Activated CD4-positive, alpha-beta T cell treated with anti-CD3 and anti-CD28 coated beads, Interleukin-10, Interleukin-2, amounts not matched to agents 100 ng/mL and 50 ng/mL, durations not matched to agents 16 hours and 8 hours (primary cell): ENCODE data around the gene PRRT1B.
A peak's percentile ranks its signal among the peaks of the same experiment; 100 is the strongest.

Experiments
- DNase-seq: peaks from one replicate; pipeline ENCODE4 v3.0.0-alpha.2; 2020

The PRRT1B gene

GRCh38 chr9:131582466-131583336, 37.4 kb downstream of the PRRT1B start:
- DNase-seq: no peak

- DNase-seq: no peak
These were observed 38.0 kb downstream of the PRRT1B start for GRCh38 chr9:131583337-131583645.

DNA sequence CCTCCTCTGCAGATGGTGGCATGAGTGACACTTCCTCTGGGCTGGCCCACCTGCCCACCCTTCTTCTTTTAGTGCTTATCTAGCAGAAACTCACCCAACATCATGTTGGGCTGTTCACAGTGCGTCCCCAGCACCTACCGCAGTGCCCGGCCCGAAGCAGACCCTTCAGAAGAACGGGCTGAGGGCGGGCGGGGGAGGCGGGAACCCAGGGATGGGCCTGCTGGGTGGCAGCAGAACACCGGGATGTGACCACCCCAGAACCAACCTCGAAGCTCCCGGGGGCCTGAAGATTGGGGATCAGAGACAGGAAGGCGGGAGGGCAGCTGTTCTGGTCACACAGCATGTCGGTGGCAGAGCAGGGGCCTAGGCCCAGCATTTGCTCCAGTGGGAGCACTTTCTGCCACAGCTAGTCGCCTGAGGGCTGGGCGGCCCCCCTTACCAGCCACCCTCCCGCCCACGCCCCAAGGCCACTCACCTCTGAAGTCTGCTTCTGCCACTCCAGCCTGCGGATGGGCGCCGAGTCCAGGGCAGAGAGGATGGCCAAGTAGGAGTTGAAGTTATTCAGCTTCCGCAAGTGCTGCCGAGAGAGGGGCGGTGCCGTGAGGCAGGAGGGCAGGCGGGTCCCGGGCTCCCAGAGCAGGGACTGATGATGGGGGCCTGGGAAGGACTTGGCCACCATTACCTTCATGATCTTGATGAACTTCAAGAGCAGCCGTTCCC, 38.7 kb downstream of the PRRT1B start:
- DNase-seq: no peak

DNA sequence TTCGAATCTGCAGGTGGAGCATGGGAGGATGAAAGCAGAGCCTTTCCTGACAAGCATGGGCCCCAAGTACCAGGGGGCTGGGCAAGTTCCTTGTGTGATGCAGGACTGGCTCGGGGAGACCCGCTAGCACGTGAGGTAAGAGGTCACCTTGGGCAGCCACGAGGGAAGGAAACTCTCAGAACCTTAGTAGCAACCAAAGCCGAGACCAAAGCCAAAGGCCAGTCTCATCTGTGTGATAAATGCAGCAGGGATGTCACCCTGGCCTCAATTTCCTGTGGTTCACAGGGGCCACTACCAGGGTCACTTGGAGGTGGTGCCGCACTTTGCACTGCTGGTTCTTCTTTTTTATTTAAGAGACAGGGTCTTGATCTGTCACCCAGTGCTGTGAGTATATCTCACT, 39.5 kb downstream of the PRRT1B start:
- peak; percentile 21 for DNase-seq

DNA sequence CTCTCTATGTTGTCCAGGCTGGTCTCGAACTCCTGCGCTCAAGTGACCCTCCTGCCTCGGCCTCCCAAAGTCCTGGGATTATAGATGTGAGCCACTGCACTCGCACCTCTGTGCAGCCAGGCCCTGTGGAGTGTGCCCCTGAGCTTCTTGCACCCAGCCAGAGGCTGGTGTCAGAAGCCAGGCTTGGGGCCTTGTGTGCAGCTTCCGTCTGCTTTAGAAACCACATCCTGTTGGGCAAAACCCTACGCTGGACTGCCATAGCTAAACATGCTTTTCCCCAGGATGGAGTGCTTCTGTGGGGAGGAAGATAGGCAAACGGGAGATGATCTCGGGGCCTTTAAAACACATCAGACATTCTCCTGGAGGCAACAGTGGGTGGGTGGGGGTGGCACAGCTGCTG, 40.1 kb downstream of the PRRT1B start:
- peak; percentile 83 for DNase-seq

DNA sequence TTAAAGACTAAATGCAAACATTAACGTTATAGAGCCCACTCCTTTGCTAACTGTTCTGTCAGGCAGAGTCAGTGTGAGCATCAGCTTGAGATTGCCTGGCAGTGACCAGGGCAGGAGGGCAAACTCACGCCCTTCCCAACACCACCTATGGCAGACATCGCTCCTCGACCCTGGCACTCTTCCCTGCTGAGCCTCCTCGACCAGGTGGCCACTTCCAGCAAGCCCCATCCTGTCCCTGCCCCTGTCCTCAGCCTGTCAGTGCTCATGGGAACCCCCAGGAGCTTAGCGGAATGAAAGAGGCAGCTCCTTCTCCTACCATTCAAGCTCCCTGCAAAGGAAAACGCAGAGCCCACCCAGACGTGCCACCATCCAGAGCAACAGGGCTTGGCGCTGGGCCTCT, 42.0 kb downstream of the PRRT1B start:
- no peak for DNase-seq

DNA sequence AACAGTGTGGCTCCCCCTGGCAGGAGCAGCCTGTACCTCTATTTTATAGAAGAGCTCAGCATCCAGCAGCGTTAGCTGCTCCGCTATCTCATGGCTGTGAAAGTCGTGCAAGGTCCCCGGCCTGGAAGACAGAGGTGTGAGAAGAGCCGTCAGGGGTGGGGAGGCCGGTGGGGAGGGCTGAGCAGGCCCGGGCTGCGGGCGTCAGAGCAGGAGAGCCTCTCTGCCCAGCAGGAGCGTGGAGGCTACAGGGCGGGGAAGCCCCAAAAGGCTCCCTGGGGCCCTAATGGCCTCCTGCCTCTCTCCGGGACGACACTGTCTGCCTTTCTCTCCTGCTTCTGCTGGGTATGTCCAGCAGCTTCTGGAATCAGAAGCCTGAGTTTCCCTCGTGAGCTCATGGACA, 42.6 kb downstream of the PRRT1B start:
- no peak for DNase-seq

- no peak for DNase-seq
These were observed 43.1 kb downstream of the PRRT1B start for GRCh38 chr9:131588396-131588795.

- no peak for DNase-seq
These were observed 43.9 kb downstream of the PRRT1B start for GRCh38 chr9:131589124-131589711.

GRCh38 chr9:131589993-131590392, 44.7 kb downstream of the PRRT1B start:
- DNase-seq: no peak

GRCh38 chr9:131590449-131590848, 45.1 kb downstream of the PRRT1B start:
- DNase-seq: peak; percentile 45

DNA sequence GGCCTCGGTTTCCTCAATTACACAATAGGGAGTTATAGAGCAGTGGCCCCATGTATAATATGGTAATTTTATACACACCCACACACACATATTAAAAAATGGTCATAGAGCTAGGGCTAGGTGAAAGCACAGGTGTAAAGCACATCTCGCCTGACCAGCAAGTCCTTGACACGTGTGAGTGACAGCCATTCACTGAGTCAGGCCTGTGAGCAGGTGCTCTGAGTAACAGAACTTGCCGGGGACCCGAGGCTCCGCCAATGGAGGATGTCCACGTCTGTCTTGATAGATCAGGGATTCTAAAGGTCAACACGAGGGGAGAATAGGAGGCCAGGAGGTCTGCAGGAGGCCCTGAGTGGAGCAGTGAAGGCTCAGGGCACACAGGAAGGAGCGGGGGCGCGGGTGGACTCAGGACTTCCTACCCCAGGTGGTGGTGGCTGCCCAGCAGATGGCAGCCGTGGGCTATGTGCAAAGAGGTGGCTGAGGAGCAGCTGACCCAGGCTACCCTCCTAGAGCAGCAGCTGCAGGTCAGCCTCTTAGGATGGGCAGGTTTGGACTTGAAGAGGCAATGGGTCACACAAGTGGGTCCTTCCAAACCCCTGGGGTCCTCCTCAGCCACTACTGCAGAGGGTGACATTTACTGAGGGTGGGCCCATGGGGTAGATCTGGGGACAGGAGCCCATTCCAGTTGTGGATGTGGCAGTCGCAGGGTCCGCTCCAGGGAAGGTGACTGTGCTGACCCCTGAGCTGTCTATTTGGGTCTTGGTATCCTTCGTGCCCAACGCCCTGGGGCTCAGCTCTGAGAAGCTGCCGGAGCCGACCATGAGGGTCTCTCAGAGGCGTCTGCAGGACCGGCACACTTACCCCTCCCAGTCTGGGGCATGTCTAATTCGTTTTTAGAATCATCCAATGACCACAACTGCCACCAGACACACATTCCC, 45.9 kb downstream of the PRRT1B start:
- DNase-seq: peak; percentile 81

DNA sequence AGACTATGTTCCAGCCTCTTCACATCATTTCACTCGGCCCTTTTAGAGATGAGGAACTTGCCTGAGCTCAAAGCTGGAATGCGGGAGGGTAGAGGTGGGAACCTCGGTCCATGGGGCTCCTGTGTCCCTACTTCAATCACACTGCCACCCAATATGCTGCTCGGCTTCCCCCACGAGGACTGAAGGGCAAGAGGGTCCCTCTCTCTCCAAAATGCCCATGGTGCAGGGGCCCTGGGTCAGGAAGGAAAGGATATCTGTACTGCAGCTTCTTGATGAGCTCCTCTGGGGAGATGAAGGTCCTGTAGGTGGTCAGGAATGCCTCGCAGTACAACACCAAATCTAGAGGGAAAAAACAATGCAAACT, 46.5 kb downstream of the PRRT1B start:
- no peak for DNase-seq

DNA sequence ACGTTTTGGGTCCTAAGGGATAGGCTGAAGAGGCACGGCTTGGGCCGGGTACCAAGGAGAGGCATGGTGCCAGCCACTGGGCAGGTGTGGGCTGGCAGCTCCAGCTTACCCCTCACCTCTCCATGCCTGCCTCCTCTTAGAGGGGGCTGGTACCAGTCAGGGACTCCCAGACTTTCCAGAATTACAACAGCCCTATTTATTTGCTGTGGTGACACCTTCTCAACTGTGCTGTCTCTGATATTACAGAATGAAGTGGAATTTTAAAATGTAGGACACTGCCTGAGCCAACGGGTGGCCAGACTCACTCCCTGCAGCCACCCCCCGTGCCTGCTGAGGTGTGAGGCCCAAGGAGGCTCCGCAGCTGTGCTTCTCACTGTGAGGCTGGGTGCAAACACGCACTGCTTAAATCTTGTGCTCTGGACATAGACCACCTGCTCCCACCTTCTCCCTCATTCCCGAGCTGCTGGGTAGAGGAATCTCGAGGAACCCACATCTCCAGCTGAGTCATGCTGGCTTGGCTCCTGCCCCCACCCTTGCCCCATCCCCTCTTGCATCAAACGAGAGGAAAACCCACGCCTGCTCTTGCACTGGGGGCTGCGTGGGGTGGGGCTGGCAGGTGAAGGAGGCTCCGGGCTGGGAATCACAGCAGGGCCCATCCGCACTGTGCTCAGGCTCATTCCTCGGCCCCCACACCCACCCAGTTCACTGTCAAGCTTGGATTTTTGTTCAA, 47.9 kb downstream of the PRRT1B start:
- DNase-seq: no peak

GRCh38 chr9:131593936-131594665, 48.8 kb downstream of the PRRT1B start:
- DNase-seq: no peak

- DNase-seq: no peak
These were observed 49.8 kb downstream of the PRRT1B start for GRCh38 chr9:131594906-131595665.

DNA sequence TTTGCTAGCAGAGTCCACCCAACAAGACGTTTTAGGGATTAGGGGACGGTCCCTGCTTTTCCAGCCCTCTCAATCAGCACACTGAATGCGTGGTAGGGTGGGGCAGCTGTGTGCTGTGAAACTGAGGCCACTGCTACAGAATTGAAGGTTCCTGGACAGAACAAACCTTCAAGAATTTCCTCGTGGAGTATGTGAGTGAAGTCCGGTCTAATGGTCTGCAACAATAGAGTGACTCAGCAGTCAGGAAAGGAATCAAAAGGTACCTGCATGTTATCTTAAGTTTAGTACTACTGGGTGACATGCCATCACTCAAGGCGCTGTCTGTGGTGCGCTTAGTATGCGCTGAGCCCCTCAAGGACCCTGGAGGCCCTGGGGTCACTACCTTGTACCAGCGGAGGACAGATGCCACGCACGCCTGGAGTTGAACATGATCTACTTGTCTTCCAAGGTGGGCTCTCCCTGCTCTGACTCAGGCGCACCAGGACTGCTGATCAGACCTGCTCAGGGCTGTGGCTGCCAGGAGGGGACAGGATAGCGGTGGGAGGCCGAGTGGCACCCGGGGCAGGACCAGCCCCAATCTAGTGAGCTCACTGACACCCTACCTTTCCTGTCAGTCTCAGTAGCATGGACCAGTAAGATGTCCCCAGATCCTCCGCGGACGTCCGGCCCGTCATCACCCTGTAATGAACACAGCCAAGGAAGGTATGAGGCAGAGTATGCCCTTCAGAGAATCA, 50.5 kb downstream of the PRRT1B start:
- DNase-seq: no peak

DNA sequence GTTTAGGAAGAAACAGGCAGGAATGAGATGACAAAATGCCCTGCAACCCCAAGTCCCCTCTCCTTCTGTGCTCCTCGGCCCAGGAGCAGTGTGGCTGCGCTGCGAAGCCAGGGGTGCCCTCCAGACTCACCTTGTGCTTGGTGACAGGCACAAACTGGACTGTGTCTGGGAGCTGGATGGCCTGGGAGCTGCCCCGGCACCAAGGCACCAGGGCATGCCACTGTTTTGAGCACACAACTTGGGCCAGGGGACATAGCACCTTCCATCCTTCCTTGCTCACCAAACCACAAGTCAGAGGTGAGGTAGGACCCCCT, 51.1 kb downstream of the PRRT1B start:
- DNase-seq: no peak

GRCh38 chr9:131597246-131597645, 51.9 kb downstream of the PRRT1B start:
- DNase-seq: no peak

- DNase-seq: no peak
These were observed 52.8 kb downstream of the PRRT1B start for GRCh38 chr9:131598121-131598520.
